HG03354 (cell line): ENCODE measurements around the gene GOLGA8B.
A peak's percentile ranks its signal among the peaks of the same experiment; 100 is the strongest.
"Not testable (repeated sequence)": the region's sequence is repeated elsewhere in the genome, so short reads cannot be mapped to it uniquely, and the experiment has no call there.

Source experiments
- ATAC-seq: cut with Tn5 transposase; IDR thresholded peaks from one replicate; pipeline ENCODE4 v1.9.1; 2021; ENCODE audit warnings: mild to moderate bottlenecking; ENCODE audit not compliant: unreplicated experiment, poor library complexity, severe bottlenecking

GOLGA8B gene

GRCh38 chr15:34583399-34584329 is at the start of gene GOLGA8B:
Gene GOLGA8B, minus strand, starts transcription at chr15:34583651. Its CDS starts 47,739 bp downstream, at chr15:34535912.
- ATAC-seq: peak; percentile 73

GRCh38 chr15:34633165-34633564 is 49.7 kb upstream of the GOLGA8B start:
- ATAC-seq: not testable (repeated sequence)

GRCh38 chr15:34628577-34629152 is 45.2 kb upstream of the GOLGA8B start:
- ATAC-seq: no peak

GRCh38 chr15:34625007-34625406 is 41.6 kb upstream of the GOLGA8B start:
- ATAC-seq: no peak

GRCh38 chr15:34621675-34622074 is 38.2 kb upstream of the GOLGA8B start:
- no peak for ATAC-seq

- ATAC-seq: no peak
Observed at GRCh38 chr15:34620814-34621213, 37.4 kb upstream of the GOLGA8B start.

- no peak for ATAC-seq
Observed at GRCh38 chr15:34620142-34620541, 36.7 kb upstream of the GOLGA8B start.

- ATAC-seq: no peak
Observed at GRCh38 chr15:34619151-34619550, 35.7 kb upstream of the GOLGA8B start.

GRCh38 chr15:34618073-34618472 is 34.6 kb upstream of the GOLGA8B start:
- no peak for ATAC-seq

- ATAC-seq: no peak
Observed at GRCh38 chr15:34616613-34617012, 33.2 kb upstream of the GOLGA8B start.

GRCh38 chr15:34613997-34614396 is 30.5 kb upstream of the GOLGA8B start:
- ATAC-seq: no peak

- ATAC-seq: no peak
Observed at GRCh38 chr15:34613301-34613700, 29.9 kb upstream of the GOLGA8B start.

GRCh38 chr15:34610354-34610753 is 26.9 kb upstream of the GOLGA8B start:
- ATAC-seq: no peak

GRCh38 chr15:34609102-34610057 is 25.9 kb upstream of the GOLGA8B start:
- ATAC-seq: no peak

GRCh38 chr15:34608517-34608916 is 25.1 kb upstream of the GOLGA8B start:
- ATAC-seq: no peak

- ATAC-seq: no peak
Observed at GRCh38 chr15:34607832-34608231, 24.4 kb upstream of the GOLGA8B start.

GRCh38 chr15:34606545-34606944 is 23.1 kb upstream of the GOLGA8B start:
- no peak for ATAC-seq

GRCh38 chr15:34606131-34606530 is 22.7 kb upstream of the GOLGA8B start:
- no peak for ATAC-seq

- ATAC-seq: no peak
Observed at GRCh38 chr15:34603095-34603494, 19.6 kb upstream of the GOLGA8B start.

GRCh38 chr15:34600923-34601322 is 17.5 kb upstream of the GOLGA8B start:
- ATAC-seq: no peak
